CD14-positive monocyte (primary cell): ENCODE measurements around the gene MROH8. TPM values are rescaled to one million over a fixed set of nuclear protein-coding genes. Genes with fewer than 3 reads are reported as not detected.

Experiments used
- DNase-seq, 3 donors: peaks; one replicate each; pipeline ENCODE4 v3.0.0-alpha.2; 2011 to 2022
- H2AFZ ChIP-seq: 2 replicates; pipeline ENCODE4 v1.6.0; 2012; ENCODE audit warnings: mild to moderate bottlenecking, low read depth, low read length, inconsistent platforms; ENCODE audit not compliant: insufficient read depth, poor library complexity, severe bottlenecking
- H3K27ac ChIP-seq, 2 donors: 1 replicate in 1 of 2; 2 replicates in 1 of 2; pipeline ENCODE4 v1.5.1; 2012 to 2013; ENCODE audit warnings: low read length in 2 of 2, control low read depth in 1 of 2, inconsistent platforms in 1 of 2, low read depth in 1 of 2, mild to moderate bottlenecking in 1 of 2
- H3K27me3 ChIP-seq, 2 donors: one replicate each; pipeline versions ENCODE4 v1.6.0 to v1.6.1; 2011 to 2013; ENCODE audit warnings: low read length in 2 of 2; ENCODE audit not compliant: control insufficient read depth in 2 of 2, insufficient read depth in 2 of 2
- H3K36me3 ChIP-seq, 2 donors: replicated peaks in 1 of 2; 1 replicate in 1 of 2; 2 replicates in 1 of 2; pipeline versions ENCODE4 v1.5.1 to v1.6.1; 2012 to 2013; ENCODE audit warnings: low read length in 2 of 2, control low read depth in 1 of 2, inconsistent platforms in 1 of 2, mild to moderate bottlenecking in 1 of 2; ENCODE audit not compliant: insufficient read depth in 2 of 2, control insufficient read depth in 1 of 2
- H3K4me1 ChIP-seq, 2 donors: 1 replicate in 1 of 2; 2 replicates in 1 of 2; pipeline versions ENCODE4 v1.5.1 to v1.6.1; 2012 to 2013; ENCODE audit warnings: low read length in 2 of 2, control low read depth in 1 of 2, inconsistent platforms in 1 of 2, mild to moderate bottlenecking in 1 of 2, moderate library complexity in 1 of 2; ENCODE audit not compliant: insufficient read depth in 2 of 2, control insufficient read depth in 1 of 2
- H3K4me2 ChIP-seq: replicated peaks from 2 replicates; pipeline ENCODE3; 2012; ENCODE audit warnings: low read length, moderate library complexity, mild to moderate bottlenecking; ENCODE audit not compliant: poor library complexity, severe bottlenecking; ENCODE audit errors: extremely low read depth
- H3K4me3 ChIP-seq, 3 experiments: fragments of 200-600 bp in 1 of 3; sonication (generic) in 1 of 3; replicated peaks in 1 of 3; 1 replicate in 2 of 3; 2 replicates in 1 of 3; pipeline ENCODE4 v1.5.1; 2011 to 2013; ENCODE audit warnings: low read length in 3 of 3, mild to moderate bottlenecking in 3 of 3, control low read depth in 2 of 3, low read depth in 2 of 3, inconsistent platforms in 1 of 3, moderate library complexity in 1 of 3
- H3K79me2 ChIP-seq: 2 replicates; pipeline ENCODE4 v1.6.0; 2012; ENCODE audit warnings: mild to moderate bottlenecking, control low read depth, inconsistent platforms, low read length, moderate library complexity; ENCODE audit not compliant: insufficient read depth
- H3K9ac ChIP-seq: 2 replicates; pipeline ENCODE4 v1.6.0; 2017; ENCODE audit warnings: low read length, mild to moderate bottlenecking; ENCODE audit not compliant: insufficient read depth, poor library complexity, severe bottlenecking
- H3K9me3 ChIP-seq, 2 donors: replicated peaks in 1 of 2; 1 replicate in 1 of 2; 2 replicates in 1 of 2; pipeline versions ENCODE4 v1.5.1 to v1.6.1; 2012 to 2013; ENCODE audit warnings: low read length in 2 of 2, control low read depth in 1 of 2; ENCODE audit not compliant: control insufficient read depth in 1 of 2, insufficient read depth in 1 of 2
- H4K20me1 ChIP-seq: 2 replicates; pipeline ENCODE4 v1.6.0; 2012; ENCODE audit warnings: mild to moderate bottlenecking, low read length, control low read depth, moderate library complexity; ENCODE audit not compliant: insufficient read depth
- H3K27ac Mint-ChIP-seq, 7 donors: one replicate each; pipeline ENCODE4 v1.8.0; 2020; ENCODE audit warnings: mild to moderate bottlenecking in 7 of 7, mixed read lengths in 7 of 7, moderate library complexity in 6 of 7, inconsistent platforms in 2 of 7
- H3K27me3 Mint-ChIP-seq, 3 donors: one replicate each; pipeline ENCODE4 v1.8.0; 2021 to 2022; ENCODE audit warnings: low read depth in 3 of 3, mild to moderate bottlenecking in 3 of 3, mixed read lengths in 3 of 3, moderate library complexity in 3 of 3, inconsistent platforms in 1 of 3
- H3K36me3 Mint-ChIP-seq, 2 donors: one replicate each; pipeline ENCODE4 v1.8.0; 2020; ENCODE audit warnings: mixed read lengths in 2 of 2, inconsistent platforms in 1 of 2, mild to moderate bottlenecking in 1 of 2
- H3K4me1 Mint-ChIP-seq: one replicate; pipeline ENCODE4 v1.8.0; 2020; ENCODE audit warnings: mild to moderate bottlenecking, mixed read lengths
- H3K4me3 Mint-ChIP-seq, 2 donors: one replicate each; pipeline ENCODE4 v1.8.0; 2020; ENCODE audit warnings: mild to moderate bottlenecking in 2 of 2, mixed read lengths in 2 of 2, moderate library complexity in 1 of 2
- H3K9me3 Mint-ChIP-seq, 7 donors: one replicate each; pipeline ENCODE4 v1.8.0; 2020 to 2022; ENCODE audit warnings: mixed read lengths in 7 of 7, mild to moderate bottlenecking in 6 of 7, moderate library complexity in 6 of 7, inconsistent platforms in 2 of 7
- CTCF ChIP-seq: fragments of 200-600 bp; IDR thresholded peaks from one replicate; pipeline ENCODE4 v1.8.0; 2022; ENCODE audit warnings: antibody characterized with exemption, mild to moderate bottlenecking
- WGBS: methylation state at CpG from one replicate; pipeline ENCODE4 v1.1.5; 2013; ENCODE audit warnings: missing lambda C conversion rate; ENCODE audit not compliant: insufficient coverage; 5-methylcytosine and 5-hydroxymethylcytosine counted together
- intact Hi-C, 2 donors: fragments of 100-400 bp; cut with micrococcal nuclease; formaldehyde crosslinking; loops; one replicate each; pipeline versions ENCODE4 v1.15.0 to v1.15.1; 2023
- polyA plus RNA-seq, 3 donors: library from polyadenylated mRNA; depleted of rRNA in 1 of 3; unstranded in 2 of 3; stranded (reverse) in 1 of 3; fragments of 300-500 nt in 2 of 3; fragments of >200 nt in 1 of 3; fragmentation: Illumina TruSeq in 2 of 3; gene quantifications; 1 replicate in 2 of 3; 2 replicates in 1 of 3; pipeline ENCODE4 v1.2.3, GENCODE V29; 2012 to 2021

MROH8 gene
- polyA plus RNA-seq, 3 donors: 0.08 to 1.0 (median 0.52) TPM

DNA sequence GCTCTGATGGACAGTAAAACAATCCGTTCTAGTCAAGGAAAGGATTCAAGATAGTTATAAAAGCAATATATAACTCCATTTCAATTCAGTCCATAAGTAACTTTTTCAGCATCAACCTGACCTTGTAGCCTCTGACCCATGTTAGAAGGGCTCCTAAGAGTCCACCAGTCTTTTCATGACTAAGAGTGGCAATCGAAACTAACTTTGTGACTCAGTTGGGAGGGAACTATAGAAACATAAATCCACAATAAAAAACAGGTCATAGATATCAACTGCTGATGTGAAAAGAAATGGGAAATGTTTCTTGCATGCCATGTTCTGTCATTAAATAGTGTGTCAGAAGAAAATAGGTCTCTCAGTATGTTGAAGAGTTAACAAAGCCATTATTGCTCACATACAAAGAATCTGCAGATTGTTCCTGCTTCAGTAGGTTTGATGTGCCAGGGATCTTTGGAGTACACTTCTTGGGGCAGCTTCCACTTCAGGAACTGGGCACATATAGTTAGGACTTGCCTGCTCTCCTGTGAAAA, 67.4 kb downstream of the MROH8 start:
- Mint-ChIP-seq H3K27ac (no peak overlapping the region), H3K4me1 (no peaks in the 10 kb centered on the region), H3K27me3 (peaks cover 0 to 1% (median 0%) of the 10 kb centered on the region in 3 donors), H3K4me3 (no peak overlapping the region), H3K36me3 (no peaks in the 10 kb centered on the region), H3K9me3 (no peaks in the 10 kb centered on the region)
- H3K9ac ChIP-seq: no peak overlapping the region
- H3K27me3 ChIP-seq: no peaks in the 10 kb centered on the region
- no peaks in the 10 kb centered on the region for H3K9me3 ChIP-seq
- intact Hi-C loops: no loop called here
- no peak overlapping the region for H3K4me3 ChIP-seq
- H3K36me3 ChIP-seq: no peaks in the 10 kb centered on the region
- H3K27ac ChIP-seq: no peak overlapping the region
- no peak for TF ChIP-seq CTCF
- H3K79me2 ChIP-seq: no peaks in the 10 kb centered on the region
- no peaks in the 10 kb centered on the region for H4K20me1 ChIP-seq
- H2AFZ ChIP-seq: no peak overlapping the region
- WGBS: no CpG with 5 or more reads among the region's 2 CpGs
- H3K4me1 ChIP-seq: no peaks in the 10 kb centered on the region
- no peak overlapping the region for H3K4me2 ChIP-seq
- DNase-seq: no peak

DNA sequence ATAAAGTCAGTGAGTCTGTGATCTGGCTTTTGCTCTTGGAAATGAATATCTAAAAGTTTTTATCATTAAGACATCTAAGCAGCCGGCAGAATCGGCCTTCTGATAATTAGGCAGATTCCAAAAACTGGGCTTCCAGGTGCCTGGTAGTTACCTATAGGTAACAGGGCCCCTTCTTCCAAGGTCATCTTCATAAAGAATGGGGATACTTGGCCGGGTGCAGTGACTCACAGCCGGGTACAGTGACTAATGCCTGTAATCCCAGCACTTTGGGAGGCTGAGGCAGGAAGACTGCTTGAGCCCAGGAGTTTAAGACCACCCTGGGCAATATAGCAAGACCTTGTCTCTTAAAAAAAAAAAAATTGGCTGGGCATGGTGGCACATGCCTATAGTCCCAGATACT, 70.7 kb downstream of the MROH8 start:
- no peak overlapping the region for H3K4me3 Mint-ChIP-seq
- Histone ChIP-seq H2AFZ (no peak overlapping the region), H3K9ac (no peak overlapping the region), H3K36me3 (no peaks in the 10 kb centered on the region), H3K79me2 (no peaks in the 10 kb centered on the region), H3K27ac (no peak overlapping the region), H3K4me1 (no peaks in the 10 kb centered on the region), H4K20me1 (no peaks in the 10 kb centered on the region), H3K4me2 (no peak overlapping the region), H3K27me3 (no peaks in the 10 kb centered on the region), H3K9me3 (no peaks in the 10 kb centered on the region), H3K4me3 (no peak overlapping the region)
- DNase-seq: no peak
- H3K9me3 Mint-ChIP-seq: no peaks in the 10 kb centered on the region
- no peaks in the 10 kb centered on the region for H3K4me1 Mint-ChIP-seq
- no peak overlapping the region for H3K27ac Mint-ChIP-seq
- WGBS: 100% methylated on average over 4 of the region's 4 CpGs
- no peak for TF ChIP-seq CTCF
- intact Hi-C loops: no loop called here
- no peaks in the 10 kb centered on the region for H3K36me3 Mint-ChIP-seq
- H3K27me3 Mint-ChIP-seq: peaks cover 0 to 2% (median 1%) of the 10 kb centered on the region in 3 donors
